GM21717 (cell line): ENCODE results near the gene EFNA2.

ENCODE experiments used
- ATAC-seq: cut with Tn5 transposase; IDR thresholded peaks from one replicate; pipeline ENCODE4 v1.9.1; 2021; ENCODE audit warnings: mild to moderate bottlenecking, moderate library complexity; ENCODE audit not compliant: unreplicated experiment

EFNA2 gene

GRCh38 chr19:1248786-1249297 lies 36.8 kb upstream of the EFNA2 start:
- peak; percentile 13 for ATAC-seq

GRCh38 chr19:1249298-1249989 lies 36.2 kb upstream of the EFNA2 start:
- peak; percentile 28 for ATAC-seq

GRCh38 chr19:1249990-1250436 lies 35.7 kb upstream of the EFNA2 start:
- no peak for ATAC-seq

GRCh38 chr19:1250437-1251260 lies 35.0 kb upstream of the EFNA2 start:
- ATAC-seq: no peak

- ATAC-seq: no peak
These were observed 34.1 kb upstream of the EFNA2 start for GRCh38 chr19:1251330-1252220.

- no peak for ATAC-seq
These were observed 33.4 kb upstream of the EFNA2 start for GRCh38 chr19:1252221-1252820.

- ATAC-seq: no peak
These were observed 32.7 kb upstream of the EFNA2 start for GRCh38 chr19:1252821-1253513.

GRCh38 chr19:1253514-1254080 lies 32.1 kb upstream of the EFNA2 start:
- no peak for ATAC-seq

- no peak for ATAC-seq
These were observed 31.6 kb upstream of the EFNA2 start for GRCh38 chr19:1254081-1254527.

- no peak for ATAC-seq
These were observed 31.0 kb upstream of the EFNA2 start for GRCh38 chr19:1254530-1255185.

- no peak for ATAC-seq
These were observed 30.2 kb upstream of the EFNA2 start for GRCh38 chr19:1255186-1256161.

GRCh38 chr19:1256646-1257474 lies 28.8 kb upstream of the EFNA2 start:
- no peak for ATAC-seq

GRCh38 chr19:1257475-1258162 lies 28.1 kb upstream of the EFNA2 start:
- ATAC-seq: no peak

- ATAC-seq: no peak
These were observed 27.5 kb upstream of the EFNA2 start for GRCh38 chr19:1258163-1258492.

GRCh38 chr19:1258707-1259205 lies 26.9 kb upstream of the EFNA2 start:
- no peak for ATAC-seq

- ATAC-seq: peak; percentile 15
These were observed 26.3 kb upstream of the EFNA2 start for GRCh38 chr19:1259206-1259875.
